ENCODE measurements around the gene TRIM68.

The TRIM68 gene

GRCh38 chr11:4559527-4560440, 48.2 kb downstream of the TRIM68 start:
- WGBS, 2 experiments (ENCODE audit: insufficient coverage in 2 of 2): 71 to 77% methylated on average over 5 to 7 of the region's 8 CpGs
- Histone ChIP-seq H3K9me3 (ENCODE audit: control insufficient read depth, low read length) (peaks cover 3% of the 10 kb centered on the region), H3K27ac (ENCODE audit: low read depth, low read length, severe bottlenecking) (no peak overlapping the region), H3K4me1 (ENCODE audit: control insufficient read depth, insufficient read depth, low read length, poor library complexity, severe bottlenecking) (no peaks in the 10 kb centered on the region), H3K36me3 (ENCODE audit: control insufficient read depth, insufficient read depth, low read length) (no peaks in the 10 kb centered on the region), H3K4me3 (ENCODE audit: extremely low read depth, insufficient read depth, low read length, poor library complexity, severe bottlenecking) (no peak overlapping the region)

GRCh38 chr11:4551346-4551979, 56.6 kb downstream of the TRIM68 start:
- no peak overlapping the region for H3K27ac ChIP-seq (ENCODE audit: low read depth, low read length, severe bottlenecking)
- H3K36me3 ChIP-seq (ENCODE audit: control insufficient read depth, insufficient read depth, low read length): no peaks in the 10 kb centered on the region
- H3K9me3 ChIP-seq (ENCODE audit: control insufficient read depth, low read length): no peaks in the 10 kb centered on the region
- WGBS, 2 experiments (ENCODE audit: insufficient coverage in 2 of 2): 69 to 84% methylated on average over 4 to 8 of the region's 8 CpGs
- no peaks in the 10 kb centered on the region for H3K4me1 ChIP-seq (ENCODE audit: control insufficient read depth, insufficient read depth, low read length, poor library complexity, severe bottlenecking)
- no peak overlapping the region for H3K4me3 ChIP-seq (ENCODE audit: extremely low read depth, insufficient read depth, low read length, poor library complexity, severe bottlenecking)
